Measurements from ENCODE around the gene SIN3A.

- TF ChIP-seq CTCF (conservative IDR thresholded peaks at IDR 0.05) = no peak
- no peak for TF ChIP-seq EZH2 (IDR thresholded peaks at IDR 0.05; ENCODE audit: low read depth)
These were observed 252 bp downstream of the SIN3A start for GRCh38 chr15:75451202-75451673.

Data from PC-9 (cell line).